ENCODE data around the gene PHACTR3.

Gene PHACTR3

DNA sequence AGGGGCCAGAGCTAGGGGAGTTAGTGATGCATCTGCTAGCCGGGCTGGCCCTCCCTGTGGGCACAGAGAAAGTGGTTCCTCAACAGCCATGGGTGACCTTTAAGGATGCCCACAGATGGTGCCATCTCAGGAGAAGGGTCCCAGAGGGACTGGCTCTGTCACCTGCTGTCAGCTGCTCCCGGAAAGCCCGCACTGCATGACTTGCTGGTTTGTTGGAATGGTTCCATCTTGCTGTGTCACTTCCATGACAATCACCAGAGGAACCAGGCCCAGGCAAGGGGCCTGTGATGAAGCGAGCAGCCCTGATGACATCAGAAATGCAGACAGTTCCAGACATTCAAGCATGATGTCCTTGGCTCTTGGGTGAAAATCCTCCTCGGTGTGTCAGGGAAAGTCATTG, 125.2 kb downstream of the PHACTR3 start:
- H3K9me3 Mint-ChIP-seq: no peaks in the 10 kb centered on the region
- H3K27me3 Mint-ChIP-seq (ENCODE audit: low read depth): no peaks in the 10 kb centered on the region

DNA sequence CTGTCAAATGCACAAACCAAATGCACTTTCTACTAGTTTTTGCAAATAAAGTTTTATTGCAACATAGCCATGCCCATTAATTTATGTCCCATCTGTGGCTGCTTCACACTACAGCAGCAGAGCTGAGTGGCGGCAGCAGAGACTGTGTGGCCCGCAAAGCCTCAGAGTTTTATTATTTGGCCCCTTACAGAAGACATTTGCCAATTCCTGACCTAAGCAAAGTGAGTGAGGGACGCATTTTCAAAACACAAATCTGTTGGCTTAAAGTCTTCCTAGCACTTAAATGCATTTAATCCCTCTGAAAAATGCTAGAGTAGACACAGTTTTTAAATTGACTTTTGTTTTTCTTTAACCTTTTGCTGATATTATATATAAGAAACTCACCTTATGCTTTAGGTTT, 126.4 kb downstream of the PHACTR3 start:
- H3K36me3 Mint-ChIP-seq (ENCODE audit: low read depth): no peaks in the 10 kb centered on the region
- H3K9me3 Mint-ChIP-seq: no peaks in the 10 kb centered on the region
- no peaks in the 10 kb centered on the region for H3K27me3 Mint-ChIP-seq (ENCODE audit: low read depth)
- no peak overlapping the region for H3K4me3 Mint-ChIP-seq
- H3K4me1 Mint-ChIP-seq (ENCODE audit: low read depth): no peaks in the 10 kb centered on the region
- H3K27ac Mint-ChIP-seq: no peak overlapping the region

More for the DNA sequence above, 125.2 kb downstream of the PHACTR3 start:
- Mint-ChIP-seq H3K36me3 (ENCODE audit: low read depth) (no peaks in the 10 kb centered on the region), H3K4me1 (ENCODE audit: low read depth) (no peaks in the 10 kb centered on the region), H3K4me3 (no peak overlapping the region), H3K27ac (no peak overlapping the region)

DNA sequence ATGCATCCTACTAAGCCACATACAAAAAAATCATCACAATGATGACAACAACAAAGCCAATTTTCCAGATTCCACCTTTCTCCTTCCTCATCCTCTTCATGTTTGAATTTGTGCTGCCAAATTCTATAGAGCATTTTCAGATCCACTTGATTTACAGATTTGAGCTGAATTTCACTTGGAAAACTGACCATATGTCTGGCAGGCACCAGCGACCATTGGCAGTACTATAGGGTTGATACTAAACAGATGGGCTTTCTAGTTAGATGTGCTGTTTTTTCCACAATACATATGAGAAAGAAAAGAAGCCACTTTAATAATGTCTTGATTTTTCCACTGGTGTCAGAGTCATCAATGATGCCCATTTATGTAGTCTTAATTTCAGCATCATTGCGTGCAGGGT, 127.0 kb downstream of the PHACTR3 start:
- Mint-ChIP-seq H3K9me3 (no peaks in the 10 kb centered on the region), H3K4me3 (no peak overlapping the region), H3K27me3 (ENCODE audit: low read depth) (no peaks in the 10 kb centered on the region), H3K36me3 (ENCODE audit: low read depth) (no peaks in the 10 kb centered on the region), H3K4me1 (ENCODE audit: low read depth) (no peaks in the 10 kb centered on the region), H3K27ac (no peak overlapping the region)

DNA sequence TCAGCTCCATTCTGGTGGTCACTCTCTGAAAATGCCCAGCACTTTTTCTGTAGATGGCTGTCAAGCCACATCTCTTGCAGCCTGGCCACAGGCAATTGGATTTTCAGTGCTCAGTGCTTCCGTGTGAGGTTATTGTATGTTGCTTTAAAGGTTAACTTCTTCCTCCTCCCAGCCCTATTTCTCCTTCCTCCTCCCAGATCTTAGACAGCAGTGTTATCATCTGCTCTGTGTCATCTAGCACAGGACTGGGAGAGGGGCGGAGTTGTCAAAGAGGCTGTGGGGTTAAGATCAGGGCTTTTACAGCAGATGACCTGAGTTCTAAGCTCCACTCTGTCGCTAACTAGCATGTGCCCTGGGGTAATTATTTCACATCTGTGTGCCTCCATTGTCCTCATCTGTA, 129.0 kb downstream of the PHACTR3 start:
- H3K9me3 Mint-ChIP-seq: no peaks in the 10 kb centered on the region
- no peaks in the 10 kb centered on the region for H3K4me1 Mint-ChIP-seq (ENCODE audit: low read depth)
- no peak overlapping the region for H3K4me3 Mint-ChIP-seq
- H3K27ac Mint-ChIP-seq: no peak overlapping the region
- H3K27me3 Mint-ChIP-seq (ENCODE audit: low read depth): no peaks in the 10 kb centered on the region
- H3K36me3 Mint-ChIP-seq (ENCODE audit: low read depth): no peaks in the 10 kb centered on the region

DNA sequence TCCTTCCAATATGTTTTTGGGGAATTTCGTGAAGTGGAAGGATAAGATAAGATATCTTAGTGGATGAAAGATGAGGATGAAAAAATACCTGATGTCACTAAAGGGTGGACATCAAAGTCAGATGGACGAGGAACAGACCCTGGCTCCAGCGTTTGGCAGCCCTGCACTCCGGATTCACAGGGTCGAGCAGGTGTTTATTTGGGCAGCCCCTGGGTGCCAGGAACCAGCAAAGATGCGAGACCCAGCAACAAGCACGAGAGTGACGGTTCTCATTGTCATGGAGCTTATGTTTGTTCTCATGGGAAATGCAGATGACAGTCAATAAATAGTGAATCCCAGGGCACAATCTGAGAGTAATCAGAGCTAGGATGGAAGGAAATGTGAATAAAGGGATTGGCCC, 131.1 kb downstream of the PHACTR3 start:
- no peaks in the 10 kb centered on the region for H3K27me3 Mint-ChIP-seq (ENCODE audit: low read depth)
- H3K4me1 Mint-ChIP-seq (ENCODE audit: low read depth): no peaks in the 10 kb centered on the region
- H3K36me3 Mint-ChIP-seq (ENCODE audit: low read depth): no peaks in the 10 kb centered on the region
- H3K9me3 Mint-ChIP-seq: no peaks in the 10 kb centered on the region
- H3K27ac Mint-ChIP-seq: no peak overlapping the region
- H3K4me3 Mint-ChIP-seq: no peak overlapping the region

DNA sequence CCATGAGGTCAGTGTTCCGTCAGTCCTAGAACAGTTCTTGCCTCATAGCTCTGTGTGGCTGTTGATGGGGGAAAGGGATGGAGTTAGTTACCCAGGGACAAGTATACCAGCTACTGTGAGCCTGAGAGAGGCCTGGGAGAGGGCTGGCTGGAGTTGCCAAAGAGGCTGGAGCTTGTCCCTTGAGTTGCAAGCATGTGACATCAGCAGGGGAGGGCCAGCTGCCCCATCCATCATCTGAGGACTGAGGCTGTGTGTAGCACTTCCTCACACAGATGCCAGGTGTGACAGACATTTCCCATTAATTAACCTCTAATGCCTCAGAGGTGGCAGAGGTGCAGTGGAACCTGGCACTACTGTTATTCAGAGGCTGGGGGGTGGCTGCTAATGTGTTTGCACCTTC, 131.6 kb downstream of the PHACTR3 start:
- Mint-ChIP-seq H3K36me3 (ENCODE audit: low read depth) (no peaks in the 10 kb centered on the region), H3K4me3 (no peak overlapping the region), H3K4me1 (ENCODE audit: low read depth) (no peaks in the 10 kb centered on the region), H3K27me3 (ENCODE audit: low read depth) (no peaks in the 10 kb centered on the region), H3K27ac (no peak overlapping the region), H3K9me3 (no peaks in the 10 kb centered on the region)

DNA sequence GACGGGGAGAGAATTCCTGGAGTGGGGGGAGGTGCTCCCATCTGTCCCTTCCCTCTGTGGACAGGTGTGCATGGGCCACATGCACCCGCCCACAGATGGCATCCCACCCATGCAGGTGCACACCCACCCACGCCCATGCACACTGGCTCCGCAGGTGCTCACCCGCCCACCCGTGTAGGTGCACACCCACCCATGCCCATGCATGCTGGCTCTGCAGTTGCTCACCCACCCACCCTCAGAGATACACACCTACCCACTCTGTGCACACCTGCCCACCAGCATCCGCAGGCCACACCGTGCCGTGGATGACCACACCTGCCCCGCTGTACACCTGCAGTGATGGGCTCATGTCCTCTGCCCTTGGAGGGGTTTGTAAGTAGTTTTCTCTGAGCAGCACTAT, 132.0 kb downstream of the PHACTR3 start:
- Mint-ChIP-seq H3K9me3 (no peaks in the 10 kb centered on the region), H3K4me1 (ENCODE audit: low read depth) (no peaks in the 10 kb centered on the region), H3K27ac (no peak overlapping the region), H3K27me3 (ENCODE audit: low read depth) (no peaks in the 10 kb centered on the region), H3K4me3 (no peak overlapping the region), H3K36me3 (ENCODE audit: low read depth) (no peaks in the 10 kb centered on the region)

DNA sequence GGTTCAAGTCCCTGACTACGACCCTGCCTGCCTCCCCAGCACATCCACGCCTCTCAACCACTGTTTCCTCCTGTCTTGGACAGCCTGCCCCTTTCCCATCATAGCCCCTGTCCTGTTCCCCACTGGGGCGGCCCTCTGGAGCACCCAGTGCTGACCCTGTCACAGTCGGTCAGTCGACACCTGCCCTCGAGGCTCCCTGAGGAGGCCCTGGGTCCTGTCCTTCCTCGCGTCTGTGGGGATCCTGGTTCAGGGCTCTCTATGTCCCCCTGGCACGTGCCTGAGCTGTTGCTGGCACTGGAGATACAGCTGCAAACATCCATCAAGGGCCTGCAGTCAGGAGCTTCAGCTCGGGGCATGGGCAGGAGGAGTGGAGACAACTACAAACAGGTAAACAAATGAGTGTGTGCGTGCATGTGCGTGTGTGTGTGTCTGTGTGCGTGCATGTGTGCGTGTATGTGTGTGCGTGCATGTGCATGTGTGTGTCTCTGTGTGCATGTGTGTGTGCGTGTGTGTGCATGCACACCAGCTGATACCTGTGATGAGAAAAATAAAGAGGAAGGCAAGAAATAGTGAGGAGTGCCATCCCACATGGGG, 132.8 kb downstream of the PHACTR3 start:
- no peak overlapping the region for H3K4me3 Mint-ChIP-seq
- no peak overlapping the region for H3K27ac Mint-ChIP-seq
- no peaks in the 10 kb centered on the region for H3K4me1 Mint-ChIP-seq (ENCODE audit: low read depth)
- no peaks in the 10 kb centered on the region for H3K27me3 Mint-ChIP-seq (ENCODE audit: low read depth)
- H3K36me3 Mint-ChIP-seq (ENCODE audit: low read depth): no peaks in the 10 kb centered on the region
- no peaks in the 10 kb centered on the region for H3K9me3 Mint-ChIP-seq

DNA sequence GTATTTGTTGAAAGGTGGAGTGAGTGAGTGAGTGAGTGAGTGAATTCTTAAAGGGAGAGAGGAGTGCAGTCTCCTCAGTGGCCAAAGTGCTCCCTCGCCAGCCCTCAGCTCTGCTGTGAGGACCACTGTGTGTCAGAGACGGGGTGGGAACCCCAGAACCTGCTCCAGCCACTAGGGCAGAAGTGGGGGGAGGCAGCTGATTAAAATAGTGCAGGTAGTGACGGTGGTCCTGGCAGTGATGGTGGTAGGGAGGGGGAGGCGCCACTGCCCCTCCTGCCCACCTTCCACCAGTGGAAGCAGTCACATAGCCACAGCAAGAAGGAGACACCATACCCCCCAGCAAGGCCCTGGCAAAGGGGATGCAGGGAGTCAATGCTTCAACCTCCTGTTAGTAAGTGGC, 133.5 kb downstream of the PHACTR3 start:
- Mint-ChIP-seq H3K9me3 (no peaks in the 10 kb centered on the region), H3K4me3 (no peak overlapping the region), H3K27me3 (ENCODE audit: low read depth) (no peaks in the 10 kb centered on the region)

DNA sequence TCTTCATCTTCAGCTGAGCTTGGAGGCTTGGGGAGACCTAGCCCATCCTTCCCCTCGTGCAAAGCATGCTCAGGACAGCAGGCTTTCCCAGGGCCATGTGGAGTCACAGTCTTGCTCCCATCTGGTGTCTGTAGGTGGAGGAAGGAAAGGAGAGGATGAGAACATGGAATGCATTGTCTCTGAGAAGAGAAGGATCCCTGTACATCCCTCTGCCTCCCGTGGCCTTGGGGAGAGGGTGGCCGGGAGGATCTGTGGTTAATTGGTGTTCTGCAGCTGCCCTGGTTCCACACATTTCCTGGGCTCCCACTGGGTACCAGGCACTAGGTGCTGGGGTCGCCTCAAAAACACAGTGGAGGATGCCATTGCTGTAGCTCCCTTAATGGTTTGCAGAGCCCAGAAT, 134.5 kb downstream of the PHACTR3 start:
- no peak overlapping the region for H3K4me3 Mint-ChIP-seq
- no peaks in the 10 kb centered on the region for H3K36me3 Mint-ChIP-seq (ENCODE audit: low read depth)
- H3K27ac Mint-ChIP-seq: no peak overlapping the region
- no peaks in the 10 kb centered on the region for H3K9me3 Mint-ChIP-seq
- no peaks in the 10 kb centered on the region for H3K4me1 Mint-ChIP-seq (ENCODE audit: low read depth)
- H3K27me3 Mint-ChIP-seq (ENCODE audit: low read depth): no peaks in the 10 kb centered on the region

More for the DNA sequence above, 133.5 kb downstream of the PHACTR3 start:
- H3K36me3 Mint-ChIP-seq (ENCODE audit: low read depth): no peaks in the 10 kb centered on the region
- no peaks in the 10 kb centered on the region for H3K4me1 Mint-ChIP-seq (ENCODE audit: low read depth)
- H3K27ac Mint-ChIP-seq: no peak overlapping the region

DNA sequence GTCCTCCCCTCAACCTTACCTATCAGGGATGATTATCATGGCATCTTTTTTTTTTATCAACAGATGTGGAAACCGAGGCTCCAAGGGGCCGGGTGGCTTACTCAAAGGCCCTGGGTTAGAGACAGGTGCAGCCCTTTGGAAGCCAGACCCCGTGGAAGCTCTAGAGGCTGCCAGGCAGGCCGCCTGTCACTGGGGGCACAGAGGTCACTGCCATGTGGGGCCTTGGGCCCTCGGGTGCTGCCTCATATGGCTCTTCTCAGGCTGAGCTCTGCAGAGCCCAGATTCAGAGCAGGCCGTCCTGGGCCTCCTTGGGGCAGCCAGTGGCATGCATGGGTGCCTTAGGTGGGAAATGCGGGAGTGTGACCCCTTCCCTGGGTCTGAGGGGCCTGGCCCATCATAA, 136.3 kb downstream of the PHACTR3 start:
- no peaks in the 10 kb centered on the region for H3K27me3 Mint-ChIP-seq (ENCODE audit: low read depth)

DNA sequence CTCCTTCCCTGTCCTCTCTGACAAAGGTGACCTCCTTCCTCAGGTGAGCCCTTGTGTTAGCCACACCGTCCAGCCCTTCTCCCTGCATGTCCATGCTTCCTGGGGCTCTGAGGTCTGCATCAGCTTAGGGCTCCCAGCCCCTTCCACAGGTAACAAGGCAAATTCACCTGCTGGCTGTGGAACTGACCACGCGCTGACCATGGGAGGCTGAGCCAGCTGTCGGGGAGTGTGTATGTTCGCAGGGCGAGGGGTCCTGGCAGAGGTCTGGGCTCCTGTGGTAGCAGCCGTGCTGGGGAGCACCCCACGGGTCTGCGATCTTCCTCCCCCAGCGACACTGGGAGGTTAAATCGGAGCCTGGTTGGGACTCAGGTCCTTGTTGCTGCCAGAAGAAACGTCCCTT, 136.7 kb downstream of the PHACTR3 start:
- H3K27ac Mint-ChIP-seq: no peak overlapping the region
- H3K36me3 Mint-ChIP-seq (ENCODE audit: low read depth): no peaks in the 10 kb centered on the region
- H3K4me1 Mint-ChIP-seq (ENCODE audit: low read depth): no peaks in the 10 kb centered on the region
- H3K9me3 Mint-ChIP-seq: no peaks in the 10 kb centered on the region
- H3K4me3 Mint-ChIP-seq: no peak overlapping the region
- no peaks in the 10 kb centered on the region for H3K27me3 Mint-ChIP-seq (ENCODE audit: low read depth)

More for the DNA sequence above, 136.3 kb downstream of the PHACTR3 start:
- Mint-ChIP-seq H3K36me3 (ENCODE audit: low read depth) (no peaks in the 10 kb centered on the region), H3K4me3 (no peak overlapping the region), H3K4me1 (ENCODE audit: low read depth) (no peaks in the 10 kb centered on the region), H3K27ac (no peak overlapping the region), H3K9me3 (no peaks in the 10 kb centered on the region)

DNA sequence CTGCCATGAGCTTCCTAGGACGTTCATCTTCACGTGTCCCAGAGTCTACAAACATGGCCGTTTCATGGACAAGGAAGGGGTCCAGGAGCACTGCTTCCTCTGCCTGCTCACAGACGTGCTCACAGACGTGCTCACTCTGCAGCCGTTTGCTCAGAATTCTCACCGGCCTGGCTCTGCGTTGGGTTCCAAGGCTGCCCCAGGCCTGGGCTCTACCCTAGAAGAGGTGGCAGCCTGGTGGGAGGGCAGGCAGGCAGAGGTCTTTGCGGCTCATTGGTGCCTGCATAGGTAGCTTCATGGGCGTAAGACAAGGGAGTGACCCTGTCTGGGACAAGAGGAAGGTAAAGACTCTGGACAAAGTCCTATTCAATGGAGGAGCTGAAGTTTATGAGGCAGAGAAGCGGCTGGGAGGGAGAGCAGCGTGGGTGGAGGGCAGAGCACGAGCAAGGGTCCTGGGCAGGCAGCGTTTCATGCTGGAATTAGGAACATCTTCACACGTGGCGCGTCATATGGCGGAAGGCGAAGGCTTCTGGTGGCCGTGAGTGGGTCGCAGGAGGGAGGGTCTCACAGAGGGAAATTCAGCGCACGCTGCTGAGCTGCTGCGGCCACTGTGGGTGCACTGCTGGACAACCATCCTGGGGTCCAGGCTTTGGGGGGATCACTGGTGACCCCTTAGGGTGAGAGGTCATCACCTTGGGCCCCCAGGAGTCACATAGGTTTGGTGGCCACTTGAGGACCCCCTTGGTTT, 138.2 kb downstream of the PHACTR3 start:
- Mint-ChIP-seq H3K4me1 (ENCODE audit: low read depth) (no peaks in the 10 kb centered on the region), H3K27me3 (ENCODE audit: low read depth) (no peaks in the 10 kb centered on the region), H3K9me3 (no peaks in the 10 kb centered on the region), H3K27ac (no peak overlapping the region), H3K36me3 (ENCODE audit: low read depth) (no peaks in the 10 kb centered on the region), H3K4me3 (no peak overlapping the region)

DNA sequence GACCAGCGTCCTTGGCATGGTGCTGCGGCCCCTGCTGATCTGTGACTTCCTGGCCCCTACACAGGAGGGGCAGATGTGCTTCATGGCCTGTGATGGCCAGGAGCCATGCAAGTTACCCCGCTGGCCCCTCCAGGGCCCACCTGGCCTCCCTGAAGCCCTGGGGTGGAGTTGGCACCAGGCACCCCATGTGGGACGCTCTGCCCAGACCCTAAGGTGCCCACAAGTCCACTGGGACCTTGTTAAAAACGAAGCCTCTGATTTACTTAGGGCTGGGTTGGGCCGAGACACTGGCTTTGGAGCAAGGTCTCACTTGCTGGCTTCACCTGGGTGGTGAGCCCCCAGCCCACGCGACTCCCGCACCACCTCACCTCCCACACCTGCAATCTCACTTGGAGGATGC, 139.0 kb downstream of the PHACTR3 start:
- Mint-ChIP-seq H3K27ac (no peak overlapping the region), H3K4me1 (ENCODE audit: low read depth) (no peaks in the 10 kb centered on the region), H3K27me3 (ENCODE audit: low read depth) (no peaks in the 10 kb centered on the region), H3K9me3 (no peaks in the 10 kb centered on the region), H3K36me3 (ENCODE audit: low read depth) (no peaks in the 10 kb centered on the region), H3K4me3 (no peak overlapping the region)

DNA sequence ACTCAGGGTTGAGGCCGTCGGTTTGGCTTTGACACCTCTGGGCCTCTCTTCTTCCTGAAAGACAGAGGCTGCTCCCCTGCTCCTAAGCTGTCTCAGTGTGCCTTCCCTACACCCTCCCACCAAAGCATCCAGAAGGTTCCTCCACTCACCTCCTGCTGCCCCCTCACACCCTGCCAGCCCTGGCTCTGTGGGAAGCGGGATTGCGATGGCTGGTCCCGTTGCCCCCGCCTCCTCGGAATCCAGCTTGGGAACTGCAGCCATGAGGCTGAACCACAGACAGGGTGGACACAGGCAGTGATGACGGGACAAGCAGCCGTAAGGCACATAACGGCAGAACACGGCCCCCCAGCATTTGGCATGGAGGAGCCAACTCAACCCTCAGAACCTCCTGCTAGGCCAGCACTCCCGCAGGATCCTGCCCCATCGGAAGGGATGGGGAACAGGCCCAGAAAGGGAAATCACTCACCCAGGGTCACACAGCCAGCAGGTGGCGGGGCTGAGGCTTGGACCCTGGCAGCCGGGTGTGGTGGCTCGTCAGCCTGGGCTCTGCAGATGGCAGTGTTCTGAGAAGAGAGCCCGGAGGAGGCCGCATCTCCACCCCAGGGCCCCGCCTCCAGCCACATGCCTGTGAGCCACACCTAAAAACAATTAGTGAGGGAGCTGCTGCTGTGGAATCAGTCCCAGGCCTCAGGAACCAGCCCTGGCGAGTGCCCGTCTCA, 139.6 kb downstream of the PHACTR3 start:
- Mint-ChIP-seq H3K4me1 (ENCODE audit: low read depth) (no peaks in the 10 kb centered on the region), H3K27me3 (ENCODE audit: low read depth) (no peaks in the 10 kb centered on the region), H3K9me3 (no peaks in the 10 kb centered on the region), H3K27ac (no peak overlapping the region), H3K4me3 (no peak overlapping the region), H3K36me3 (ENCODE audit: low read depth) (no peaks in the 10 kb centered on the region)

Data from T-helper 1 cell treated with Interleukin-12 subunit alpha and Interleukin-12 subunit beta and Interleukin-4 antibody, amounts not matched to agents 30 μg/mL and 1 μg/mL, for 36 hours (primary cell).